Gastrocnemius medialis (tissue), 4 donors: ENCODE results near the gene CFD.

ENCODE experiments used
- POLR2A ChIP-seq, 2 donors: fragments of 450-650 bp; IDR thresholded peaks; one replicate each; pipeline ENCODE4 v1.6.1; 2017; ENCODE audit warnings: antibody characterized with exemption in 2 of 2, mild to moderate bottlenecking in 2 of 2, moderate library complexity in 2 of 2
- TF ChIP-seq, protein P1 (sequence below), 5 experiments: fragments of 450-650 bp in 3 of 5; fragments of 200-600 bp in 2 of 5; sonication (generic) in 2 of 5; IDR thresholded peaks in 4 of 5; conservative IDR thresholded peaks in 1 of 5; 1 replicate in 4 of 5; 2 replicates in 1 of 5; pipeline ENCODE4 v1.5.1; 2016 to 2019; ENCODE audit warnings: antibody characterized with exemption in 5 of 5, mild to moderate bottlenecking in 3 of 5, moderate library complexity in 3 of 5

DNA sequence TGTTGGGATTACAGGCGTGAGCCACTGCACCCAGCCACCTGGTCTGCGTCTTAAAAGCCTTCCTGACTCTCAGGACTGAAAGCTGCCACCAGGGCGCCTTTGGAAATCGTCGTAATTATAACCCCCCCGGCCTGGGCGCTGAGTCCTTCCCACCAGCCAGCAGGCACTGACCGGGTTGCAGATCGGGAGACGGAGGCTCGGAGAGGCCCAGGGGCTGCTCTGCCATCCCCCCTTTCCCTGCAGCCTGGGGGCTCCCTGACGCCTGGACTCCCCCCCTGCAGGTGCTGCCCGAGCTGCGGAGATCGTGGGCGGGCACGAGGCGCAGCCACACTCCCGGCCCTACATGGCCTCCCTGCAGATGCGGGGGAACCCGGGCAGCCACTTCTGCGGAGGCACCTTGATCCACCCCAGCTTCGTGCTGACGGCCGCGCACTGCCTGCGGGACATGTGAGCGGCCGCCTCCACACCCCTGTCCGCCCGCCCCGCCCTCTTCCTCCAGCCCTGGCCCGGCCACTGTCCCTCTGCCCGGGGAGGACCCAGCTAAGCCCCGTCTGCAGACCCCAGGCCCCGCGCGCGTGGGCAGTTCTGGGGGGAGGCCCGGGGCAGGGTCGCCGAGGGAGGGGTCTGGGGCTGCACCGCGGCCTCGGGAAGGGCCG lies 16.2 kb upstream of the CFD start:
- no peak for TF ChIP-seq POLR2A (IDR thresholded peaks at IDR 0.05)
- TF ChIP-seq, protein P1, sequence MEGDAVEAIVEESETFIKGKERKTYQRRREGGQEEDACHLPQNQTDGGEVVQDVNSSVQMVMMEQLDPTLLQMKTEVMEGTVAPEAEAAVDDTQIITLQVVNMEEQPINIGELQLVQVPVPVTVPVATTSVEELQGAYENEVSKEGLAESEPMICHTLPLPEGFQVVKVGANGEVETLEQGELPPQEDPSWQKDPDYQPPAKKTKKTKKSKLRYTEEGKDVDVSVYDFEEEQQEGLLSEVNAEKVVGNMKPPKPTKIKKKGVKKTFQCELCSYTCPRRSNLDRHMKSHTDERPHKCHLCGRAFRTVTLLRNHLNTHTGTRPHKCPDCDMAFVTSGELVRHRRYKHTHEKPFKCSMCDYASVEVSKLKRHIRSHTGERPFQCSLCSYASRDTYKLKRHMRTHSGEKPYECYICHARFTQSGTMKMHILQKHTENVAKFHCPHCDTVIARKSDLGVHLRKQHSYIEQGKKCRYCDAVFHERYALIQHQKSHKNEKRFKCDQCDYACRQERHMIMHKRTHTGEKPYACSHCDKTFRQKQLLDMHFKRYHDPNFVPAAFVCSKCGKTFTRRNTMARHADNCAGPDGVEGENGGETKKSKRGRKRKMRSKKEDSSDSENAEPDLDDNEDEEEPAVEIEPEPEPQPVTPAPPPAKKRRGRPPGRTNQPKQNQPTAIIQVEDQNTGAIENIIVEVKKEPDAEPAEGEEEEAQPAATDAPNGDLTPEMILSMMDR (IDR thresholded peaks at IDR 0.05 in 4 of 5, conservative IDR thresholded peaks at IDR 0.05 in 1 of 5): no peak
